Progenitor cell of endocrine pancreas (in vitro differentiated cells): ENCODE results near the gene NOD2. TPM values are rescaled to one million over a fixed set of nuclear protein-coding genes. Genes with fewer than 3 reads are reported as not detected.

Experiments
- DNase-seq: peaks from one replicate; pipeline ENCODE4 v3.0.0; 2021; ENCODE audit warnings: low spot score; ENCODE audit not compliant: unreplicated experiment
- H3K27ac Mint-ChIP-seq: 2 replicates; pipeline ENCODE4 v1.8.0; 2021; ENCODE audit warnings: mild to moderate bottlenecking, moderate library complexity, mixed read lengths
- H3K27me3 Mint-ChIP-seq: 2 replicates; pipeline ENCODE4 v1.8.0; 2021; ENCODE audit warnings: mixed read lengths
- H3K36me3 Mint-ChIP-seq: 2 replicates; pipeline ENCODE4 v1.8.0; 2022; ENCODE audit warnings: mixed read lengths; ENCODE audit not compliant: insufficient read depth
- H3K4me1 Mint-ChIP-seq: 2 replicates; pipeline ENCODE4 v1.8.0; 2021; ENCODE audit warnings: low read depth, mixed read lengths
- H3K4me3 Mint-ChIP-seq: 2 replicates; pipeline ENCODE4 v1.8.0; 2021; ENCODE audit warnings: low read depth, mild to moderate bottlenecking, moderate library complexity, mixed read lengths
- H3K9me3 Mint-ChIP-seq: 2 replicates; pipeline ENCODE4 v1.8.0; 2021; ENCODE audit warnings: low read depth, mixed read lengths
- CTCF ChIP-seq: fragments of 200-600 bp; sonication (generic); IDR thresholded peaks from one replicate; pipeline ENCODE4 v1.5.0; 2021; ENCODE audit warnings: antibody characterized with exemption, mild to moderate bottlenecking; ENCODE audit not compliant: unreplicated experiment
- long read RNA-seq: library from polyadenylated mRNA; unstranded; transcript quantifications from one replicate; pipeline ENCODE4 v2.0.0, GENCODE V29; 2020
- total RNA-seq: library from RNA; stranded (reverse); gene quantifications from 2 replicates; pipeline ENCODE4 v1.2.1, GENCODE V29; 2021

NOD2 gene
- not detected in 2 replicates for total RNA-seq
- long read RNA-seq, result 0 reads

GRCh38 chr16:50692999-50693781 lies at the start of gene NOD2:
NOD2 (plus strand) TSS chr16:50693606; CDS start chr16:50699496, 5,890 bp downstream.
- no peaks in the 10 kb centered on the region for H3K36me3 Mint-ChIP-seq
- peak within 1 kb of the TSS; percentile 57 for H3K27ac Mint-ChIP-seq
- no peak for DNase-seq
- peak within 1 kb of the TSS; percentile 35 for H3K4me3 Mint-ChIP-seq
- no peak for TF ChIP-seq CTCF
- H3K9me3 Mint-ChIP-seq, result no peaks in the 10 kb centered on the region
- peaks cover 66% of the 10 kb centered on the region for H3K27me3 Mint-ChIP-seq
- H3K4me1 Mint-ChIP-seq, result no peaks in the 10 kb centered on the region

- Mint-ChIP-seq H3K9me3 (no peaks in the 10 kb centered on the region), H3K36me3 (no peaks in the 10 kb centered on the region), H3K27ac (no peak overlapping the region), H3K27me3 (peaks cover 22% of the 10 kb centered on the region), H3K4me1 (no peaks in the 10 kb centered on the region), H3K4me3 (no peak overlapping the region)
- TF ChIP-seq CTCF, result no peak
- DNase-seq, result no peak
These were observed 49.2 kb upstream of the NOD2 start for GRCh38 chr16:50644245-50644644.

- Mint-ChIP-seq H3K4me1 (no peaks in the 10 kb centered on the region), H3K4me3 (no peak overlapping the region), H3K9me3 (no peaks in the 10 kb centered on the region), H3K27ac (no peak overlapping the region), H3K27me3 (peaks cover 22% of the 10 kb centered on the region), H3K36me3 (no peaks in the 10 kb centered on the region)
- no peak for DNase-seq
- TF ChIP-seq CTCF, result no peak
These were observed 48.7 kb upstream of the NOD2 start for GRCh38 chr16:50644729-50645128.

GRCh38 chr16:50645563-50646220 lies 47.7 kb upstream of the NOD2 start:
- Mint-ChIP-seq H3K27ac (peak overlapping the region; percentile 62), H3K36me3 (no peaks in the 10 kb centered on the region), H3K4me3 (no peak overlapping the region), H3K4me1 (no peaks in the 10 kb centered on the region), H3K9me3 (no peaks in the 10 kb centered on the region), H3K27me3 (peaks cover 22% of the 10 kb centered on the region)
- DNase-seq, result no peak
- TF ChIP-seq CTCF, result no peak

GRCh38 chr16:50646345-50646744 lies 47.1 kb upstream of the NOD2 start:
- no peak for TF ChIP-seq CTCF
- H3K27ac Mint-ChIP-seq, result no peak overlapping the region
- H3K36me3 Mint-ChIP-seq, result no peaks in the 10 kb centered on the region
- H3K9me3 Mint-ChIP-seq, result no peaks in the 10 kb centered on the region
- H3K4me3 Mint-ChIP-seq, result no peak overlapping the region
- DNase-seq, result no peak
- H3K4me1 Mint-ChIP-seq, result no peaks in the 10 kb centered on the region
- H3K27me3 Mint-ChIP-seq, result peaks cover 22% of the 10 kb centered on the region
